ENCODE measurements around the gene WBP2.

DNA sequence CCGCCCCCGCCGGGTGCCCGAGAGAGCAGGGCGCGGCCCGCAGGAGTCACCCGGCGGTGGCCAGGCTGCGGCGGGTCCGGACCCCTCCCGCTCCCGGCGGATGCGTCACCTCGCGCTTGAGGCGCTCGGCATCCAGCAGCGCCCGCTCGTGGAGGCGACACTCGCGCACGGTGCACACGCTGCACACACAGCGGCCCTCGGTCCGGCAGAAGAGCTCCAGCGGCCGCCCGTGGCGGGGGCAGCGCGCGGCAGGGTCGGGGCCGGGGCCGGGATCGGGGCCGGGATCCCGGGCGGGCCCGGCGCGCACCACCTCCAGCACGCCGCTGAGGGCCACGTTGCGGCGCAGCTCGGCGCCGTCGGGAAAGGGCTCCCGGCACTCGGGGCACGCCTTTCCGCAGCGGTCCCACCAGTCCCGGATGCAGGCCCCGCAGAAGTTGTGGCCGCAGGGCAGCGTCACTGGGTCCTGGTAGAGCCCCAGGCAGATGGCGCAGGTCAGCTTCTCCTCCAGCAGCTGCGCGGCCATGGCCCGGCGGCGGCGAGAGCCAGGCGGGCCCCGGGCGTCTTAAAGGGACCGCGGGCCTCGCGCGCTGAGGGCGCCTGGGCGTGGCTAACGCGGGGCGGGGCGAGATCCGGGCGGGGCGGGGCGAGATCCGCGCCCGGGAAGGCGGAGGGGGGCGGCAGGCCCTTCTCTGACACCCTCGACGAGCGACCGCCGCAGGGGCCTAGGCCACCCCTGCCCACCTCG, 41.5 kb upstream of the WBP2 start, which contains the start of gene TRIM65:
- TF ChIP-seq POLR2A (IDR thresholded peaks at IDR 0.05; ENCODE audit: low read depth, low read length) (peak; percentile 84), POLR2AphosphoS5 (IDR thresholded peaks at IDR 0.05; ENCODE audit: low read depth, low read length) (peak; percentile 70), TAF1 (IDR thresholded peaks at IDR 0.05; ENCODE audit: borderline replicate concordance, low read depth, low read length) (peak; percentile 33; the same call in 1 of the 2 replicates)

Data from GM12892 (cell line).